GM08714 (cell line): ENCODE measurements around the gene FAM200B.
A peak's percentile ranks its signal among the peaks of the same experiment; 100 is the strongest.

Source experiments
- H3K4me3 ChIP-seq: fragments of 200-500 bp; sonication (Bioruptor generic); 2 replicates; pipeline ENCODE4 v1.5.1; 2014; ENCODE audit warnings: mild to moderate bottlenecking, low read length, inconsistent platforms
- ZNF274 ChIP-seq: IDR thresholded peaks from 2 replicates; pipeline ENCODE4 v1.6.1; 2012; ENCODE audit warnings: mild to moderate bottlenecking, low read depth, low read length

The FAM200B gene

GRCh38 chr4:15676899-15677298, 4.7 kb upstream of the FAM200B start:
- TF ChIP-seq ZNF274: no peak
- H3K4me3 ChIP-seq: no peak overlapping the region

GRCh38 chr4:15677507-15677988, 4.1 kb upstream of the FAM200B start:
- no peak for TF ChIP-seq ZNF274
- H3K4me3 ChIP-seq: peak overlapping the region; percentile 37; the same call in 1 of the 2 replicates

GRCh38 chr4:15681067-15681371, 608 bp upstream of the FAM200B start:
- peak overlapping the region; percentile 94 for H3K4me3 ChIP-seq
- no peak for TF ChIP-seq ZNF274

- no peak for TF ChIP-seq ZNF274
- peak overlapping the region; percentile 94 for H3K4me3 ChIP-seq
Observed at GRCh38 chr4:15682242-15683142, 865 bp downstream of the FAM200B start.

- no peak for TF ChIP-seq ZNF274
- peak overlapping the region; percentile 94; the same call in 1 of the 2 replicates for H3K4me3 ChIP-seq
Observed at GRCh38 chr4:15683143-15683495, 1.5 kb downstream of the FAM200B start.

GRCh38 chr4:15684498-15684897, 2.9 kb downstream of the FAM200B start:
- H3K4me3 ChIP-seq: no peak overlapping the region
- no peak for TF ChIP-seq ZNF274

GRCh38 chr4:15688051-15688450, 6.4 kb downstream of the FAM200B start:
- no peak for TF ChIP-seq ZNF274
- H3K4me3 ChIP-seq: no peak overlapping the region

GRCh38 chr4:15689540-15689939, 7.9 kb downstream of the FAM200B start:
- no peak for TF ChIP-seq ZNF274
- H3K4me3 ChIP-seq: no peak overlapping the region

- no peak for TF ChIP-seq ZNF274
Observed at GRCh38 chr4:15690020-15690809, 8.6 kb downstream of the FAM200B start.

GRCh38 chr4:15691346-15692135, 9.9 kb downstream of the FAM200B start:
- no peak overlapping the region for H3K4me3 ChIP-seq
- TF ChIP-seq ZNF274: no peak

More at GRCh38 chr4:15690020-15690809, 8.6 kb downstream of the FAM200B start:
- no peak overlapping the region for H3K4me3 ChIP-seq

- no peak for TF ChIP-seq ZNF274
Observed at GRCh38 chr4:15692602-15693001, 11.0 kb downstream of the FAM200B start.

GRCh38 chr4:15694431-15694830, 12.8 kb downstream of the FAM200B start:
- H3K4me3 ChIP-seq: no peak overlapping the region
- no peak for TF ChIP-seq ZNF274

More at GRCh38 chr4:15692602-15693001, 11.0 kb downstream of the FAM200B start:
- H3K4me3 ChIP-seq: no peak overlapping the region

GRCh38 chr4:15695240-15695699, 13.6 kb downstream of the FAM200B start:
- TF ChIP-seq ZNF274: no peak
- no peak overlapping the region for H3K4me3 ChIP-seq

- no peak overlapping the region for H3K4me3 ChIP-seq
- TF ChIP-seq ZNF274: no peak
Observed at GRCh38 chr4:15695729-15696128, 14.1 kb downstream of the FAM200B start.
